NCI-H2081 (cell line): Measurements from ENCODE around the gene C1QTNF9B.
"Not testable (repeated sequence)": the region's sequence is repeated elsewhere in the genome, so short reads cannot be mapped to it uniquely, and the experiment has no call there.

Source experiments
- DNase-seq, 2 experiments: peaks; one replicate each; lab custom pipeline; 2025; lab: John Stamatoyannopoulos, UW

Gene C1QTNF9B

GRCh38 chr13:23897452-23897919 is at the start of gene C1QTNF9B:
Gene C1QTNF9B, minus strand, starts transcription at chr13:23897502.
- DNase-seq: not testable (repeated sequence)

- DNase-seq: no peak
Observed at GRCh38 chr13:23946900-23947299, 49.6 kb upstream of the C1QTNF9B start.

GRCh38 chr13:23946067-23946466 is 48.8 kb upstream of the C1QTNF9B start:
- DNase-seq: no peak

- DNase-seq: no peak
Observed at GRCh38 chr13:23945612-23946011, 48.3 kb upstream of the C1QTNF9B start.

DNA sequence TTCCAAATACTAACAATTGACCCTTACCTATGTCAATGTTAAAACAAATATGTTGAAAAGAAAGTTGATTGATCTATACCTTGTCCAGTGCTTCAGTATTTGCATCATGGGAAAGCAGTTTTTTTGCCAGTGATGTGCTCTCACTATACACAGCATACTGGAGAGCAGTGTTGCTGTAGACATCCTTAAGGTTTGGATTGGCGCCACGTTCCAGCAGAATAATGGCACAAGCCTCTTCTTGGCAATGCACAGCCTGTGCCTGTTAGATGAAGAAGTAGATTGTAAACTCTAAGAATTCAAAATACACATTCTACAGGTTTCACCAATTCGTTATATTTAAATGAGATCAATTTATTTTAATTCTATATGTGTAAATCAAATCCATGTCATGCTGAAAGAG is 43.9 kb upstream of the C1QTNF9B start:
- DNase-seq: no peak

DNA sequence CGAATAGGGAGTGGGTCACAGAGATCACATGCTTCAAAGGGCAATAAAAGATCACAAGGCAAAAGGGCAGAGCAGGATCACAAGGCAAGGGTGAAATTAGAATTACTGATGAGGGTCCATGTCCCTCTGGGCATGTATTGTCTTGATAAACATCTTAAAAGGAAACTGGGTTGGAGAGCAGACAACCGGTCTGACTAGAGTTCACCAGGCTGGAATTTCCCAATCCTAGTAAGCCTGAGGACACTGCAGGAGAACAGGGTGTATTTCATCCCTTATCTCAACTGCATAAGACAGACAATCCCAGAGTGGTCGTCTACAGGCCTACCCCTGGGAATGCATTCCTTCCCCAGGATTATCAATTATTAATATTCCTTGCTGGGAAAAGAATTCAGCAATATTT is 42.4 kb upstream of the C1QTNF9B start:
- not testable (repeated sequence) for DNase-seq

DNA sequence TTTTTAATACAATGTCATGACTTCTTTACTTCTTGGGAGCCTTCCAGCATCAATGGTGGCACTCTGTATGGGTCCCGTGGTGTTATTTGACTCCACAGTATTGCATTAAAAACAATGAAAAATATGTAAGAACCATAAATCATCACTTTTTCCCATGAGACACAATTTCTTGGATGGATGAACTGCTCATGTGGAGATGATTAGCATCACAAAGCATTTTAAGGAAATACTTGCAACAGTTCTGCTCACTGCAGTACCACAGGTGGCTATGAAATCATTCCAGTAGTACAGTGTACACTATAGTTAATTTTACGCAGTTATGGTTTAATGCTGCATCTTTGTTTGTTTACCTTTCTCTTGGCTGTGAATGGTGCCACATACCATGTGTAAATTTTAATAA is 37.2 kb upstream of the C1QTNF9B start:
- no peak for DNase-seq

GRCh38 chr13:23928985-23929384 is 31.7 kb upstream of the C1QTNF9B start:
- DNase-seq: no peak

DNA sequence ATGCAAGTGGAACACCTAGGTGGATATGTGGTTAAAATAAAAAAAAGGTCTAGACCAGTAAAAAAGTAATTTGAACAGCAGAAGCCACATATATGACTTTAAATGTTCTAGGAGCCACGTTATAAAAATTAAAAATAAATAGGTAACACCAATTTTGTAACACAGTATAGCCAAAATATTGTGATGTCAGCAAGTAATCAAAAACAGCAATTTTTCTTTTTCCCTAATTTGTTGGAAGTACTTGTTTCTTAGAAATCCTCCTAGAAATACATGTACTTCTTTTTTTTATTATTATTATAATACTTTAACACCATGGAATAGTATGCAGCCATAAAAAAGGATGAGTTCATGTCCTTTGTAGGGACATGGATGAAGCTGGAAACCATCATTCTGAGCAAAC is 25.7 kb upstream of the C1QTNF9B start:
- no peak for DNase-seq

GRCh38 chr13:23922005-23922932 is 25.0 kb upstream of the C1QTNF9B start:
- no peak for DNase-seq

GRCh38 chr13:23921451-23921888 is 24.2 kb upstream of the C1QTNF9B start:
- DNase-seq: peak; percentile 17 to 40

DNA sequence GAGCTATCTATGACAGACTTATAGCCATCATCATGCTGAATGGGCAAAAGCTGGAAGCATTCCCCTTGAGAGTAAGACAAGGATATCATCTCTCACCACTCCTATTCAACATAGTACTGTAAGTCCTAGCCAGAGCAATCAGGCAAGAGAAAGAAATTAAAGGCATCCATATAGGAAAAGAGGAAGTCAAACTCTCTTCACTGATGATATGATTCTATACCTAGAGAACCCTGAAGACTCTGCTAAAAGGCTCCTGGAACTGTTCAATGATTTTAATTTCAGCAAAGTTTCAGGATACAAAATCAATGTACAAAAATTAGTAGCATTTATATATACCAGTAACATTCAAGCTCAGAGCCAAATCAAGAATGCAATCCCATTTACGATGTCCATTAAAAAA is 21.7 kb upstream of the C1QTNF9B start:
- no peak for DNase-seq

GRCh38 chr13:23918208-23918607 is 20.9 kb upstream of the C1QTNF9B start:
- no peak for DNase-seq

DNA sequence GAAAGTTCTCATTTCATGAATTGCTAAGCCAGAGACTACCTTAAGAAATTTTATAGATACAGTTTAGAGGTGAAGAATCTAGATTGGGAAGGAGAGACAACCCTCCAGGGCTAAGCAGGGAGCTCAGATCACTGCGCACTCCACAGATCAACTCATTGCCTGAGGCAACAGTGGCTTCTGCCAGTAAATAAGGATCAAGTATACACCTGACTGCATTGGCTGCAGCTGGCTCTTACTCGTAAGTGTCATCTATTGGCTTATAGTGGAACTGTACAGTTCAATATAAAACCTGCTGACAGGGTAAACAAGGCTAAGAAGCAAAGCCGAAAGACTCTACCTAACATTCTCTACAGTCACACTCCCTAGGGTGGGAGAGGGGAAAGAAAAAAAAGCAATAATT is 18.0 kb upstream of the C1QTNF9B start:
- peak; percentile 19 to 64 for DNase-seq

DNA sequence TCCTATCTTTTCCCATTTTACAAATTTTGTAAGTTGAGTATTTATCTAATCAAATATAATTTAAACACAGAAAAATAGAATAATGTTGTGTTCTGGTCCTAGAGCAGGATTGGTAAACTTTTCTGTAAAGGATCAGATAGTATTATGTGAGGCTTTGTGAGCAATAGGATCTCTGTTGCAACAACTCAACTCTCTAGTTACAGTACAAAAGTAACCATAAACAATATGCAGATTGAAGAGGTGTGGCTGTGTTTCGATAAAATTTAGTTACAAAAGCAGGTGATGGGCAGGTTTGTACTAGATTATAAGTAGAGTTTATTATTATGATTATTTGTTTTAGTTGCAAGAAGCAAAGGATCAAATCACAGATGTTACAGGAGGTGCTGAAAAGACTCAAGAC is 15.2 kb upstream of the C1QTNF9B start:
- DNase-seq: no peak

GRCh38 chr13:23909606-23910005 is 12.3 kb upstream of the C1QTNF9B start:
- DNase-seq: no peak

DNA sequence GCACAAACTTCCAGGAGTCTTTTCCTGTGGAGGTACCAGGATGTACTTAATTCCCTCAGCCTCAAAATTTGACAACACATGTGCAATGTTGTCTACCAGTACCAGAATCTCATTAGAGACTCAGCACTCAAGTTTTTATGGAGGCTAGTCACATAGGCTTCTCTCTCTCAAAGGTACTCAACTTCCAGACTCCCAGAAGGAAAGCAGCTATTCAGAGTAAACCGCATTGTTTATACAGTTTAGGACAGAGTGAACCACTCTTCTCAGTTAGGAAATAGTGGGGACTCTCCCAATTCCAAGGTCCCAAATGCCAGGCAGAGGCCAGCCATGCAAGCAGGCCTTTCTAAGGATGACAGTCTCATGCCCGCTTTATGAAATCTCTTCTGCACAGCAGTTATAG is 8.5 kb upstream of the C1QTNF9B start:
- DNase-seq: no peak

DNA sequence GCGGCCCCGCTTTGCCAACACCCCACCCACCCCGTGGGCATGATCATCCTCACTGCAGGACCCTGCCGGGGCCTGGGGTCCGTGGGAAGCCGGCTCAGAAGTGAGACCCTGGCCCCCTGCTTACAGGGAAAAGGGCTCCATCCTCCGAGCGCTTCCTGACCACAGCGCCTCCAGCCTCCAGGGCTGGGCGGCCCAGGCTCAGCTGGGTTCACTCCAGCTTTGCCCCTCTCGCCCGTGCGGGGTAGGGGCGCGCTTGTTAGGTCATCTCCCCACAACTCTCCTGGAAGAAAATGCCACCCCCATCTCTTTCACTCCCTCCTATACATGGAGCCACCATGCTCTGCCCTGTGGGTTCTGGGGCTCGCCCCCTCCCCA is 6.6 kb upstream of the C1QTNF9B start:
- no peak for DNase-seq

- DNase-seq: no peak
Observed at GRCh38 chr13:23902975-23903905, 5.9 kb upstream of the C1QTNF9B start.

- DNase-seq: no peak
Observed at GRCh38 chr13:23901365-23901764, 4.1 kb upstream of the C1QTNF9B start.

DNA sequence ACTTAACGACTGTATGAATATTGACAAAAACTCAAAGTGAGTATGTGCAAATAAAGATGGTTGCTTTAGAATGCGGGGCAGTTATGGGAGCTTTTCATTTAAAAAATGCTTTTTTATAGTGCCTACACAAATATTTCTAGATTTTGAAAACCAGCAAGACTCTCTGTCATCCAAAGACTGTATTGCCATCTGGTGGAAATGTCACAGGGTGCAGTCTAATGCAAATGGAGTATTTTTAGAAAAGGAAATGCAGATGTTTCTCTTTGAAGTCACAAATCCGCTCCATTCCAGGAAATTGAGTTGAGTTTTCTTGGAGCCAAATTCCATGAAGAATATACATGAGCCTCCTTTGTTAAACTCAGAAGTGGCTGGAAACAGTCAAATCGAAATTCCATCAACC is 2.3 kb upstream of the C1QTNF9B start:
- DNase-seq: peak; percentile 10 to 32

GRCh38 chr13:23898101-23898500 is 799 bp upstream of the C1QTNF9B start:
- DNase-seq: no peak

- not testable (repeated sequence) for DNase-seq
Observed at GRCh38 chr13:23894746-23895145, 2.6 kb downstream of the C1QTNF9B start.
